H1 (cell line): ENCODE measurements around the gene FOXL3. TPM values are rescaled to one million over a fixed set of nuclear protein-coding genes. Genes with fewer than 3 reads are reported as not detected.

Experiments used
- CTCF ChIA-PET: fragments of 300-600 bp; sonication (Branson Sonifier 250); formaldehyde crosslinking; loops from one replicate; lab custom pipeline; 2021; ENCODE audit not compliant: partially characterized antibody; lab: Charles Lee
- POLR2A ChIA-PET: fragments of 300-600 bp; sonication (Branson Sonifier 250); formaldehyde crosslinking; loops from one replicate; lab custom pipeline; 2021; ENCODE audit warnings: inconsistent platforms; ENCODE audit not compliant: partially characterized antibody; lab: Charles Lee
- DNase-seq, 2 experiments: peaks; one replicate each; pipeline versions ENCODE4 v3.0.0 to v3.0.0-alpha.2; 2010 to 2022; ENCODE audit warnings: low spot score in 2 of 2, low read depth in 1 of 2, mixed read lengths in 1 of 2
- FAIRE-seq: peaks from 2 replicates; lab custom pipeline; 2011; peaks lifted over from hg19 to GRCh38; lab: Jason Lieb, UNC
- H2AFZ ChIP-seq: 2 replicates; pipeline ENCODE4 v1.8.1; 2012; ENCODE audit warnings: low read length, inconsistent platforms
- H2AK5ac ChIP-seq: 2 replicates; pipeline ENCODE4 v1.6.1; 2013; ENCODE audit warnings: low read depth, low read length
- H2BK120ac ChIP-seq: replicated peaks from 2 replicates; pipeline ENCODE3; 2013; ENCODE audit warnings: low read depth, low read length, inconsistent platforms
- H2BK12ac ChIP-seq: 2 replicates; pipeline ENCODE4 v1.6.1; 2013; ENCODE audit warnings: low read depth, low read length
- H2BK15ac ChIP-seq: 2 replicates; pipeline ENCODE4 v1.6.1; 2013; ENCODE audit warnings: low read length
- H2BK20ac ChIP-seq: 2 replicates; pipeline ENCODE4 v1.6.1; 2013; ENCODE audit warnings: low read length
- H2BK5ac ChIP-seq: 2 replicates; pipeline ENCODE4 v1.6.1; 2013; ENCODE audit warnings: low read depth, low read length
- H3K14ac ChIP-seq: 2 replicates; pipeline ENCODE4 v1.6.1; 2013; ENCODE audit warnings: inconsistent platforms; ENCODE audit not compliant: insufficient read length
- H3K18ac ChIP-seq: 2 replicates; pipeline ENCODE4 v1.6.1; 2013; ENCODE audit warnings: low read length; ENCODE audit errors: extremely low read depth
- H3K23ac ChIP-seq: 2 replicates; pipeline ENCODE4 v1.6.1; 2013; ENCODE audit warnings: inconsistent platforms; ENCODE audit not compliant: insufficient read length
- H3K23me2 ChIP-seq: 2 replicates; pipeline ENCODE4 v1.6.1; 2013; ENCODE audit warnings: low read depth, low read length
- H3K27ac ChIP-seq: 2 replicates; pipeline ENCODE4 v1.6.1; 2011; ENCODE audit warnings: low read depth, low read length, inconsistent platforms
- H3K27me3 ChIP-seq, 4 experiments: replicated peaks in 1 of 4; 1 replicate in 1 of 4; 2 replicates in 3 of 4; pipeline versions ENCODE4 v1.6.1 to v1.8.1; 2011 to 2013; ENCODE audit warnings: low read length in 3 of 4, mild to moderate bottlenecking in 3 of 4, inconsistent platforms in 2 of 4, mixed read lengths in 2 of 4, moderate library complexity in 1 of 4; ENCODE audit not compliant: control insufficient read depth in 3 of 4, insufficient read depth in 3 of 4; ENCODE audit errors: extremely low read depth in 1 of 4
- H3K36me3 ChIP-seq, 4 experiments: 2 replicates each; pipeline versions ENCODE4 v1.6.1 to v1.8.1; 2011 to 2013; ENCODE audit warnings: mild to moderate bottlenecking in 4 of 4, low read length in 3 of 4, moderate library complexity in 2 of 4, control low read depth in 1 of 4, inconsistent platforms in 1 of 4; ENCODE audit not compliant: insufficient read depth in 4 of 4, control insufficient read depth in 2 of 4
- H3K4ac ChIP-seq: replicated peaks from 2 replicates; pipeline ENCODE3; 2013; ENCODE audit warnings: low read length, low read depth, mixed read lengths, inconsistent platforms; ENCODE audit not compliant: insufficient read length
- H3K4me1 ChIP-seq, 4 experiments: replicated peaks in 1 of 4; 1 replicate in 1 of 4; 2 replicates in 3 of 4; pipeline versions ENCODE4 v1.6.1 to v1.8.1; 2011 to 2013; ENCODE audit warnings: low read length in 3 of 4, inconsistent platforms in 2 of 4, mixed read lengths in 1 of 4; ENCODE audit not compliant: insufficient read depth in 4 of 4, control insufficient read depth in 3 of 4
- H3K4me2 ChIP-seq, 2 experiments: 2 replicates each; pipeline versions ENCODE4 v1.6.1 to v1.8.1; 2011 to 2013; ENCODE audit warnings: low read depth in 2 of 2, low read length in 2 of 2, control low read depth in 1 of 2, inconsistent platforms in 1 of 2, mild to moderate bottlenecking in 1 of 2; ENCODE audit not compliant: insufficient read depth in 1 of 2
- H3K4me3 ChIP-seq, 4 experiments: fragments of 200-600, 300-600 bp in 1 of 4; sonication (generic), shearing (Covaris generic), sonication (Bioruptor Twin) in 1 of 4; 2 replicates each; pipeline versions ENCODE4 v1.5.1 to v1.8.1; 2011 to 2016; ENCODE audit warnings: low read length in 4 of 4, low read depth in 3 of 4, control low read depth in 2 of 4, inconsistent platforms in 2 of 4, mild to moderate bottlenecking in 2 of 4, mixed read lengths in 1 of 4, moderate library complexity in 1 of 4; ENCODE audit not compliant: insufficient read depth in 2 of 4; ENCODE audit errors: extremely low read depth in 1 of 4
- H3K56ac ChIP-seq: replicated peaks from 2 replicates; pipeline ENCODE3; 2013; ENCODE audit warnings: low read depth, mild to moderate bottlenecking, mixed read lengths, low read length, inconsistent platforms; ENCODE audit not compliant: insufficient read length
- H3K79me1 ChIP-seq: 2 replicates; pipeline ENCODE4 v1.6.1; 2013; ENCODE audit warnings: low read depth, low read length, control low read depth
- H3K79me2 ChIP-seq, 2 experiments: 2 replicates each; pipeline versions ENCODE4 v1.6.1 to v1.8.1; 2012 to 2013; ENCODE audit warnings: low read length in 2 of 2, mild to moderate bottlenecking in 2 of 2, inconsistent platforms in 1 of 2; ENCODE audit not compliant: insufficient read depth in 2 of 2, control insufficient read depth in 1 of 2
- H3K9ac ChIP-seq, 4 experiments: replicated peaks in 1 of 4; 1 replicate in 1 of 4; 2 replicates in 3 of 4; pipeline versions ENCODE4 v1.6.1 to v1.8.1; 2011 to 2013; ENCODE audit warnings: low read depth in 3 of 4, low read length in 3 of 4, control low read depth in 2 of 4, mild to moderate bottlenecking in 2 of 4, moderate library complexity in 2 of 4, inconsistent platforms in 1 of 4; ENCODE audit errors: extremely low read depth in 1 of 4
- H3K9me3 ChIP-seq, 2 experiments: 2 replicates each; pipeline versions ENCODE4 v1.6.1 to v1.8.1; 2012 to 2013; ENCODE audit warnings: mild to moderate bottlenecking in 2 of 2, moderate library complexity in 2 of 2, control low read depth in 1 of 2, inconsistent platforms in 1 of 2, low read depth in 1 of 2, low read length in 1 of 2, mixed read lengths in 1 of 2; ENCODE audit not compliant: insufficient read depth in 2 of 2
- H4K20me1 ChIP-seq, 2 experiments: replicated peaks in 1 of 2; 2 replicates each; pipeline versions ENCODE3 to v1.8.1; 2011 to 2013; ENCODE audit warnings: inconsistent platforms in 2 of 2, low read length in 2 of 2, mild to moderate bottlenecking in 1 of 2; ENCODE audit not compliant: insufficient read depth in 2 of 2, control insufficient read depth in 1 of 2
- H4K5ac ChIP-seq: 2 replicates; pipeline ENCODE4 v1.6.1; 2013; ENCODE audit warnings: low read length, low read depth, mixed read lengths, inconsistent platforms; ENCODE audit not compliant: insufficient read length
- H4K8ac ChIP-seq: 2 replicates; pipeline ENCODE4 v1.8.0; 2013; ENCODE audit warnings: mild to moderate bottlenecking, moderate library complexity, low read length, inconsistent platforms; ENCODE audit not compliant: insufficient read depth; ENCODE audit errors: extremely low read depth
- H4K91ac ChIP-seq: replicated peaks from 2 replicates; pipeline ENCODE3; 2013; ENCODE audit warnings: low read length, mixed read lengths, inconsistent platforms; ENCODE audit not compliant: insufficient read length
- ATF3 ChIP-seq: IDR thresholded peaks from 2 replicates; pipeline ENCODE4 v1.6.1; 2011; ENCODE audit warnings: low read depth, mild to moderate bottlenecking, low read length; ENCODE audit not compliant: insufficient read depth
- CBX8 ChIP-seq: fragments of 300-800, 300-1000 bp; sonication (generic); IDR thresholded peaks from 2 replicates; pipeline ENCODE4 v1.7.1; 2016; ENCODE audit warnings: low read depth, low read length, borderline replicate concordance
- HDAC6 ChIP-seq: IDR thresholded peaks from one replicate; pipeline ENCODE4 v1.7.1; 2012; ENCODE audit warnings: low read depth, mild to moderate bottlenecking, inconsistent platforms, low read length, moderate library complexity
- KDM1A ChIP-seq: fragments of 200-600, 300-600 bp; sonication (generic); IDR thresholded peaks from 2 replicates; pipeline ENCODE4 v1.7.1; 2016; ENCODE audit warnings: mild to moderate bottlenecking, low read length, borderline replicate concordance
- KDM4A ChIP-seq: IDR thresholded peaks from one replicate; pipeline ENCODE4 v1.7.1; 2012; ENCODE audit warnings: low read depth, mild to moderate bottlenecking, moderate library complexity, low read length, inconsistent platforms; ENCODE audit not compliant: severe bottlenecking
- RAD21 ChIP-seq, 2 experiments: IDR thresholded peaks in 1 of 2; conservative IDR thresholded peaks in 1 of 2; 2 replicates each; pipeline ENCODE4 v1.6.1; 2011; ENCODE audit warnings: low read depth in 2 of 2, low read length in 2 of 2, improper control_type of control experiment in 1 of 2, inconsistent platforms in 1 of 2, mild to moderate bottlenecking in 1 of 2, moderate library complexity in 1 of 2
- SIX5 ChIP-seq: IDR thresholded peaks from 2 replicates; pipeline ENCODE4 v1.6.1; 2011; ENCODE audit warnings: mild to moderate bottlenecking, low read depth, low read length
- TBP ChIP-seq: IDR thresholded peaks from 2 replicates; pipeline ENCODE4 v1.6.1; 2011; ENCODE audit warnings: low read depth, low read length, improper control_type of control experiment
- TCF12 ChIP-seq: IDR thresholded peaks from 2 replicates; pipeline ENCODE4 v1.6.1; 2011; ENCODE audit warnings: low read depth, mild to moderate bottlenecking, low read length
- USF2 ChIP-seq: IDR thresholded peaks from 2 replicates; pipeline ENCODE4 v1.6.1; 2011; ENCODE audit warnings: low read length, improper control_type of control experiment
- YY1 ChIP-seq: IDR thresholded peaks from 2 replicates; pipeline ENCODE4 v1.6.1; 2011; ENCODE audit warnings: low read depth, mild to moderate bottlenecking, low read length
- WGBS, 2 experiments: shearing (Covaris generic) in 1 of 2; methylation state at CpG; one replicate each; pipeline versions ENCODE4 v1.1.6 to v1.1.7; 2013 to 2015; ENCODE audit warnings: low lambda C conversion rate in 2 of 2, mixed read lengths in 2 of 2, inconsistent platforms in 1 of 2, low coverage in 1 of 2, missing lambda C conversion rate in 1 of 2; ENCODE audit not compliant: insufficient replicate concordance in 2 of 2, insufficient coverage in 1 of 2, insufficient read length in 1 of 2; ENCODE audit errors: extremely low coverage in 1 of 2, missing lambda C conversion rate in 1 of 2; 5-methylcytosine and 5-hydroxymethylcytosine counted together
- polyA plus RNA-seq, 7 experiments: library from polyadenylated mRNA; depleted of rRNA in 3 of 7; stranded (reverse) in 5 of 7; unstranded in 2 of 7; fragments of >200 nt in 5 of 7; fragments of 200-250 nt in 2 of 7; gene quantifications; 1 replicate in 5 of 7; 2 replicates in 1 of 7; 4 replicates in 1 of 7; pipeline versions ENCODE4 v1.2.1 to v1.2.3, GENCODE V29; 2011 to 2013; ENCODE audit warnings: missing spikeins in 2 of 7, mixed read lengths in 2 of 7
- total RNA-seq: library from RNA; stranded (reverse); fragmentation: NEBNext Ultra II Directional; extraction: Animal tissue kit (Norgen Biotek cat#: 25700); gene quantifications from 2 replicates; pipeline ENCODE4 v1.2.1, GENCODE V29; 2021

Gene FOXL3
- total and polyA plus RNA-seq, 2 of the 8 experiments (the other 6 are each of a cell fraction or from before 2014, with no cell fraction given) = not detected

- no peak overlapping the region for H3K27ac ChIP-seq
- no peak overlapping the region for H2BK120ac ChIP-seq
- no peak overlapping the region for H2AK5ac ChIP-seq
- no peaks in the 10 kb centered on the region for H3K27me3 ChIP-seq
- H2BK15ac ChIP-seq = no peak overlapping the region
- H2AFZ ChIP-seq = no peak overlapping the region
- H4K8ac ChIP-seq = no peak overlapping the region
- H3K79me1 ChIP-seq = no peaks in the 10 kb centered on the region
- H2BK20ac ChIP-seq = no peak overlapping the region
- H3K14ac ChIP-seq = no peak overlapping the region
- H4K5ac ChIP-seq = no peak overlapping the region
- no peak overlapping the region for H3K9ac ChIP-seq
- H3K23me2 ChIP-seq = peaks cover 3% of the 10 kb centered on the region; the same call in 1 of the 2 replicates
- no peaks in the 10 kb centered on the region; a peak in 1 of 8 replicates for H3K36me3 ChIP-seq
- peaks cover 0 to 6% of the 10 kb centered on the region in 2 experiments for H4K20me1 ChIP-seq
- POLR2A ChIA-PET = no interaction called here
- no peak for DNase-seq
- no peaks in the 10 kb centered on the region for H3K79me2 ChIP-seq
- FAIRE-seq = no peak
- WGBS, 2 experiments = 86% methylated on average over 9 of the region's 10 CpGs; no CpG with 5 or more reads in 1 of the 2 experiments
- no peak overlapping the region for H2BK5ac ChIP-seq
- H3K4me1 ChIP-seq = no peaks in the 10 kb centered on the region; a peak in 1 of 7 replicates
- peaks cover 4 to 9% of the 10 kb centered on the region in 2 experiments; a peak in 2 of 4 replicates for H3K9me3 ChIP-seq
- no peak overlapping the region for H3K18ac ChIP-seq
- H3K4me2 ChIP-seq = no peak overlapping the region
- no peak overlapping the region for H2BK12ac ChIP-seq
- no peak overlapping the region for H3K23ac ChIP-seq
- CTCF ChIA-PET = no interaction called here
- no peak overlapping the region for H4K91ac ChIP-seq
- no peak overlapping the region for H3K4me3 ChIP-seq
- H3K4ac ChIP-seq = no peak overlapping the region
- H3K56ac ChIP-seq = no peak overlapping the region
- TF ChIP-seq TCF12 (no peak), HDAC6 (no peak), KDM1A (no peak), USF2 (no peak), TBP (no peak), RAD21 (IDR thresholded peaks at IDR 0.05 in 1 of 2, conservative IDR thresholded peaks at IDR 0.05 in 1 of 2; ENCODE audit: low read depth in 2 of 2, low read length in 2 of 2) (no peak), ATF3 (no peak), YY1 (no peak), CBX8 (no peak), KDM4A (no peak), SIX5 (no peak)
Observed at GRCh38 chr7:300048-300447, 10.1 kb downstream of the FOXL3 start.
